Heart right ventricle (tissue), 16 donors: ENCODE results near the gene TGM1. TPM values are rescaled to one million over a fixed set of nuclear protein-coding genes. Genes with fewer than 3 reads are reported as not detected.

Experiments used
- ATAC-seq, 8 donors: fragments of 200-7000 bp; cut with Tn5 transposase; one replicate each; pipeline ENCODE4 v1.9.1; 2020; ENCODE audit warnings: mild to moderate bottlenecking in 8 of 8, moderate library complexity in 8 of 8, moderate number of reproducible peaks in 1 of 8
- DNase-seq, 2 donors: peaks; one replicate each; pipeline ENCODE4 v3.0.0-alpha.2; 2020
- H3K27ac ChIP-seq, 10 donors: fragments of 200-600 bp; sonication (generic) in 2 of 10; one replicate each; pipeline versions ENCODE4 v1.5.0 to v1.8.0; 2020 to 2022; ENCODE audit warnings: mild to moderate bottlenecking in 3 of 10
- H3K27me3 ChIP-seq, 7 donors: fragments of 200-600 bp; one replicate each; pipeline ENCODE4 v1.8.0; 2021 to 2022; ENCODE audit warnings: mild to moderate bottlenecking in 2 of 7
- H3K36me3 ChIP-seq, 9 donors: fragments of 200-600 bp; sonication (generic) in 1 of 9; one replicate each; pipeline versions ENCODE4 v1.5.0 to v1.8.0; 2020 to 2022; ENCODE audit warnings: mild to moderate bottlenecking in 2 of 9
- H3K4me1 ChIP-seq, 9 donors: fragments of 200-600 bp; sonication (generic) in 1 of 9; one replicate each; pipeline versions ENCODE4 v1.5.0 to v1.8.0; 2020 to 2022; ENCODE audit warnings: mild to moderate bottlenecking in 4 of 9
- H3K4me3 ChIP-seq, 10 donors: fragments of 200-600 bp; sonication (generic) in 2 of 10; one replicate each; pipeline versions ENCODE4 v1.5.0 to v1.8.0; 2020 to 2022; ENCODE audit warnings: mild to moderate bottlenecking in 7 of 10, moderate library complexity in 2 of 10
- H3K9me3 ChIP-seq, 11 donors: fragments of 200-600 bp in 10 of 11; sonication (generic) in 2 of 11; one replicate each; pipeline versions ENCODE4 v1.5.0 to v1.8.0; 2013 to 2022; ENCODE audit warnings: mild to moderate bottlenecking in 2 of 11, control low read depth in 1 of 11, moderate library complexity in 1 of 11
- WGBS, 2 donors: extraction: QIAGEN DNeasy Blood & Tissue Kit; methylation state at CpG; one replicate each; pipeline ENCODE4 v1.1.7; 2013; ENCODE audit warnings: inconsistent platforms in 1 of 2; 5-methylcytosine and 5-hydroxymethylcytosine counted together
- intact Hi-C, 10 donors: fragments of 100-400 bp; cut with DNase I; formaldehyde crosslinking; loops; one replicate each; pipeline versions ENCODE4 v1.11.1 to v1.14.2; 2022
- polyA plus RNA-seq, 2 donors: library from polyadenylated mRNA; stranded (reverse); fragments of 200-250 nt; gene quantifications; one replicate each; pipeline ENCODE4 v1.2.3, GENCODE V29; 2013
- total RNA-seq, 10 donors: library from RNA; stranded (reverse); fragmentation: NEBNext Ultra II Directional in 3 of 10; extraction: Animal tissue kit (Norgen Biotek cat#: 25700) in 3 of 10; gene quantifications; one replicate each; pipeline versions ENCODE4 v1.2.1 to v1.2.4, GENCODE V29; 2021 to 2023
- TF ChIP-seq, protein P1 (sequence below), 9 donors: fragments of 200-600 bp; sonication (generic) in 2 of 9; IDR thresholded peaks; one replicate each; pipeline versions ENCODE4 v1.5.0 to v1.8.0; 2021 to 2022; ENCODE audit warnings: antibody characterized with exemption in 9 of 9, mild to moderate bottlenecking in 5 of 9, moderate library complexity in 1 of 9
- donor health status: Arrhythmogenic right ventricular cardiomyopathy.
- donor health status: ischemic (EF 13 %, LVEDD 7.1; RV severe dilation, severe dysfunction).
- donor health status: healthy with polysubstance abuse.
- donor health status: DM: no; HTN: yes; CAD: no.
- donor health status: DM: no; HTN: no; CAD: no.
- donor health status: ischemic (EF 25% LVEDD 6.9; RV normal size, moderate dysfunction).
- donor health status: ischemic (EF 25% LVEDD 5.7; RV mildly dilated, moderate dysfunction).
- donor health status: healthy.
- donor health status: DM: yes; HTN: yes; CAD: no.
- donor health status: Ischemic cardiomyopathy.
- donor health status: ischemic (EF 35%, LVEDD 5.7; RV mildly dilated, moderate dysfunction).
- donor health status: nonischemic (EF 11% LVEDD 7.7; RV severe dilation, severe dysfunction).
- donor health status: DM: yes; HTN: yes; CAD: no.
- donor health status: PGD.
- donor health status: ischemic (EF 29% LVEDD 5.4; RV normal size, mild dysfunction).
- donor health status: nonischemic (EF 23%, LVEDD 6.1; RV moderate dilation, normal function).

TGM1 gene
- total and polyA plus RNA-seq, 12 donors: 0.17 to 2.2 (median 0.65) TPM

DNA sequence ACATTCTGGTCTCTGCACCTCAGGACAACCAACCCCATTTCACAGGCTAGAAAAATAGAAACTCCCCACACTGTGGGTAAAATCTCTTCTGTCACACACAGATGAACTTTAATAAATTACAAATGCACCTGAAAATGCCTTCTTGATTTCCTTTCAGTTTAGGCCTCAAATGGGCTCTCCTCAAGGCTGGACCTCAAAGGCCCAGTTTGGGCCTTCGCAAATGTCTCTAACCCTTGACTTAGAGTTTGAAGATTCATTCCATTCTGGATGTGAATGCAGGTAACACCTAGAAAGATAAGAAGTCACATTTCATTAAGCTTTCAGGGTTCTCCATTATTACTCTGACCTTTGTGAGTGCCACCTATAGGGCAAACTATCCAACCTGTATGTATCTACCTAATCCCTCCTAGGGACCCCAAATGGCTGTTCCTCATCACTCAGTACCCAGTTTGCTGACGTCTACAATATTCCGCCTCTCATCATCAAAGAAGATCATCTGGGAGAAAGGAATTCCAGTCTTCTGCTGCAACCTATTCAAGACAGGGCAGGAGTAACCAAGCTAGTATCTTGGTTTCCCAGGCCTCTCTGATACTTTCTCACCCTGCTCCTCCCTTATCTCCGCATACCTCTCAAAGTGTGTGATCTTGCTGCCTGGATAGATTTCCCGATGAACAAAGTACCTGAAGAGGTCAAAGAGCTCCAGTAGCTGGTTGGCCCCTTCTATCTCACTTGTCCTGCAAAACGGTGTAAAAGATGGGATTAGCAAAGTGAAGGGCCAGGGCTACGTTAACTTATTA is 48.9 kb downstream of the TGM1 start:
- Histone ChIP-seq H3K27ac (peak overlapping the region in 9 of 10 donors; percentile 90 to 98 (median 96)), H3K27me3 (no peaks in the 10 kb centered on the region), H3K4me3 (peak overlapping the region in 9 of 10 donors; percentile 54 to 93 (median 80)), H3K9me3 (no peaks in the 10 kb centered on the region), H3K4me1 (peaks cover 0 to 42% (median 26%) of the 10 kb centered on the region in 9 donors), H3K36me3 (peaks cover 0 to 49% (median 12%) of the 10 kb centered on the region in 9 donors)
- intact Hi-C loops: no loop called here
- ATAC-seq (no peak), DNase-seq (no peak)
- TF ChIP-seq, protein P1, sequence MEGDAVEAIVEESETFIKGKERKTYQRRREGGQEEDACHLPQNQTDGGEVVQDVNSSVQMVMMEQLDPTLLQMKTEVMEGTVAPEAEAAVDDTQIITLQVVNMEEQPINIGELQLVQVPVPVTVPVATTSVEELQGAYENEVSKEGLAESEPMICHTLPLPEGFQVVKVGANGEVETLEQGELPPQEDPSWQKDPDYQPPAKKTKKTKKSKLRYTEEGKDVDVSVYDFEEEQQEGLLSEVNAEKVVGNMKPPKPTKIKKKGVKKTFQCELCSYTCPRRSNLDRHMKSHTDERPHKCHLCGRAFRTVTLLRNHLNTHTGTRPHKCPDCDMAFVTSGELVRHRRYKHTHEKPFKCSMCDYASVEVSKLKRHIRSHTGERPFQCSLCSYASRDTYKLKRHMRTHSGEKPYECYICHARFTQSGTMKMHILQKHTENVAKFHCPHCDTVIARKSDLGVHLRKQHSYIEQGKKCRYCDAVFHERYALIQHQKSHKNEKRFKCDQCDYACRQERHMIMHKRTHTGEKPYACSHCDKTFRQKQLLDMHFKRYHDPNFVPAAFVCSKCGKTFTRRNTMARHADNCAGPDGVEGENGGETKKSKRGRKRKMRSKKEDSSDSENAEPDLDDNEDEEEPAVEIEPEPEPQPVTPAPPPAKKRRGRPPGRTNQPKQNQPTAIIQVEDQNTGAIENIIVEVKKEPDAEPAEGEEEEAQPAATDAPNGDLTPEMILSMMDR (IDR thresholded peaks at IDR 0.05): no peak
- 86 to 87% methylated on average over 7 of the region's 7 CpGs for WGBS, 2 donors

DNA sequence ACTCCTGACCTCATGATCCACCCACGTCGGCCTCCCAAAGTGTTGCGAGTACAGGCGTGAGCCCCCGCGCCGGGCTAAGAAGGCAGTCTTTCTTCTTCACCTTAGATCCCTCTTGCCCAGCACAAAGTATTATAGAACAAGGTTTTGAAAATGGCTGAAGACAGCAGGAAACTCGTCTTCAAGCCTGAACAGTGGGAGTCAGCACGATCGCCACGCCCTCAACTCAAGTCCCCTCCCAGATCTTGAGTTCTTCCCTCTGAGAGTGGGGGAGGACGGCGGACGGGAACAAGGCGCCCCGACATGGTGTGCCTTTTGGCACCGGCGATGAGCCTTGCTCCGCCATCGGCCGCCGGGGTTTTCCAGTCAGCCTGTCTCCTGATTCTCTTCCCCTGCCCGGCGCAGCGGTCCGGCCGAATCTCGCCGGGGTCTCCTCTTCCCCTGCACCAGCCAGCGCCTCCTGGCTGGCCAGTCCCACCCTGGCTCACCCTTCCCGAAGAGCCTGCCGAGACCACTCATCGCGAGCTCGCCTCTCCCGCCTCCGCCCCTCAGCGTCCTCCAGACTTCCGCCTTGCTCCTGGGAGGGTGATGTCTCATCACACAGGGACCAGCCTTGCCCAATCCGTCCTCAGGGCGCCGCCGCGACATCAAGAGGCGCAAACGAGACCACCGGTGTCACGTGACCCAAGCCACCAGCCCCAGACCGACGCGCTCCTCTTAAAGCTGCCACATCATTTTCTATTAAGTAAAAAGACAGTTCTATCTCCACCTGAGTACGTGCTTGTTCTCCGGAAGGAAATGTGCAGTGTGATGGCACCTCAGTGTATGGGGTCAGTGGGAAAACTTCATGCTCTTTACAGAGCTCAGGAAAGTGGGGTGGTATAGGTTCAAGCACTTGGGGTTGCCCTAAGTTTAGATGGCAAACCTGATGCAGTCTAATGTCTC is 49.8 kb downstream of the TGM1 start, which contains the start of gene CHMP4A:
Gene CHMP4A, minus strand, starts transcription at position 565 of the 942 bp plus-strand sequence. Its CDS starts 49 bp downstream, at position 516.
- H3K27ac ChIP-seq: peak within 1 kb of the TSS; percentile 78 to 98 (median 96)
- H3K4me3 ChIP-seq: peak within 1 kb of the TSS; percentile 54 to 93 (median 76)
- no peaks in the 10 kb centered on the region for H3K9me3 ChIP-seq
- WGBS, 2 donors: 0 to 1% methylated on average over 53 of the region's 53 CpGs
- H3K4me1 ChIP-seq: peaks cover 0 to 42% (median 26%) of the 10 kb centered on the region in 9 donors
- DNase-seq (peak; percentile 95 to 97), ATAC-seq (peak; percentile 92 to 95 (median 94))
- intact Hi-C loops: no loop called here
- TF ChIP-seq, protein P1 (IDR thresholded peaks at IDR 0.05): peak in 4 of 9 donors; percentile 8 to 52 (median 42)
- no peaks in the 10 kb centered on the region for H3K27me3 ChIP-seq
- peaks cover 0 to 55% (median 13%) of the 10 kb centered on the region in 9 donors for H3K36me3 ChIP-seq

DNA sequence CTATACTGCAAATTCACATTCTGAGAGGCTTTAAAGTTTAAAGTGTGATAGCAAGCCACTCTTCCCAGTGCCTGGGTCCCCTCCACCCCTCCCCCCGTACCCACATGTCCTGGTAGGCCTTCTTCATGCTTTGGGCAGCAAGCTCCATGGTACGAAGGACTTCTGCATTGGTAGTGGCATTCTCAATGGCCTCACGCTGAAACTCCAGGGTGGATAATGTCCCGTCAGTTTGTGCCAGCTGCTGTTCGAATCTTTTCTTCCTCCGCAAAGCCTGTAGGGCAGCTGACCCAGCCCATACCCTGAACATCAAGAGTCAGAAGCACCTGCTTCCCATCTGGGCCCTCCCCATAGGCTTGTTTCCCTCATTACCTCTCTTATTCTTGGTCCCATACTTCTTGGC is 51.7 kb downstream of the TGM1 start:
- Histone ChIP-seq H3K4me1 (peaks cover 0 to 41% (median 26%) of the 10 kb centered on the region in 9 donors), H3K4me3 (no peak overlapping the region), H3K9me3 (no peaks in the 10 kb centered on the region), H3K36me3 (peaks cover 0 to 56% (median 26%) of the 10 kb centered on the region in 9 donors), H3K27me3 (no peaks in the 10 kb centered on the region), H3K27ac (no peak overlapping the region)
- TF ChIP-seq, protein P1 (IDR thresholded peaks at IDR 0.05): no peak
- WGBS, 2 donors: 92 to 94% methylated on average over 6 of the region's 6 CpGs
- intact Hi-C loops: no loop called here
- ATAC-seq (no peak), DNase-seq (no peak)

DNA sequence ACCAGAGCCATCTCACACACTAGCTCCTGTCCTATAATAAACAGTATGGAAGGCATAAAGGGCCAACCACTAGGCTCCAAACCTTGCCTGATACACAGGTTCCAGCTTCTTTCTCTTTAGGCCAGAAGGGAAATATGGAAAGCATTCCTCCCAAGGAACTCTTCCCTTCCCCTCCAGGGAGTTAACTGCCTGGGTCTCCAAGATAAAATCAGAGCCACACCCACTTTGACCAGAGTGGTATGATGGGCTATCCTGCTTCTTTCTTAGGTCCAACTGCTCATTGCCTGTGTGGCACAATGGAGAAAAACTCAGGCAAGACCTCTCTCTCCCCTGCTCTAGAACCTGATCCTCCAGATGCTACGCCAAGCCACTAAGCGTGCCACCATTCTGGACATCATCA is 55.4 kb downstream of the TGM1 start:
- ATAC-seq: no peak
- no peaks in the 10 kb centered on the region for H3K9me3 ChIP-seq
- peaks cover 0 to 15% (median 6%) of the 10 kb centered on the region in 9 donors for H3K4me1 ChIP-seq
- intact Hi-C loops: no loop called here
- H3K4me3 ChIP-seq: no peak overlapping the region
- TF ChIP-seq, protein P1 (IDR thresholded peaks at IDR 0.05): no peak
- H3K27ac ChIP-seq: no peak overlapping the region
- peaks cover 0 to 81% (median 35%) of the 10 kb centered on the region in 9 donors for H3K36me3 ChIP-seq
- WGBS, 2 donors: 99 to 100% methylated on average over 2 of the region's 2 CpGs
- H3K27me3 ChIP-seq: no peaks in the 10 kb centered on the region
- DNase-seq: no peak
